Measurements from ENCODE around the gene EXOC4.

The EXOC4 gene

GRCh38 chr7:133696056-133696455, 443.2 kb downstream of the EXOC4 start:
- DNase-seq (ENCODE audit: extremely low read depth in 1 of 2, low read depth in 1 of 2), result no peak

DNA sequence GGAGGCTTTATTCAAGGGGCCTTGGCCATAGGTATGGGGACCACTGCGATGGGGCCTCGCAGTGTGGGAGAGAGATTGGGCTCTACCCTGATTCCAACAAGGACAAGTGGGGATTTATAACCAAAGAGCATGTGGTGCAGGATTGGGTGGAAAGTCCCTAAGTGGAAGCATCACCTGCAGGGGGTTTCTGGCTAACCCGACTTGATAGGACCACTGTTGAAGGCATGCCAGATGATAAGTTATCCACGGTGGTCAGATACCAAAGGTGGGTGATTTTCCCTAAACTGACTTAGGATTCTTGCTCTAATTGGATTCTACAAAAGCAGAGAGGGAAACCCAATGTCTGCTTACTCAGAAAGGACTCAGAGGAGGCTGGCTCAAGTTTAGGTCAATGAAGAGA, 444.7 kb downstream of the EXOC4 start:
- DNase-seq (ENCODE audit: extremely low read depth in 1 of 2, low read depth in 1 of 2), result no peak

GRCh38 chr7:133698127-133698526, 445.2 kb downstream of the EXOC4 start:
- no peak for DNase-seq (ENCODE audit: extremely low read depth in 1 of 2, low read depth in 1 of 2)

DNA sequence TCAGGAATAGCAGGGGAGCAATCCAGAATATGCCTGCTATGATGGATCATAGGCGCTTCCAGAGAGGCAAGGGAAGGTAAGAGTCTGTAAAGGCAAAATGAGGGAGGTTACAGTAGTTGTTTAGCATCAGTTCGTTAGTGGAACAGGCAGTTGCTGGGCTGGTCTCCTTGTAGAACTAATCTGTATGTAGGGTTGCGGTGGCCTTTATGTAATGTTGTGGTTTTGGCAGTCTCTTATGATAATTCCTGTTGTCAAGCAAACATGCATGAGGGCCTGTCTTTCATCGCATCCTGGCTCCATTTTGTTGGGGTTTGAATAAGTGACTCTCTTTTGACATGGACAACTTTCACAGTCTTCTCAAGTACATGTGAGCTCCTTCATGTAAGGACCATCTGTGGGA, 446.5 kb downstream of the EXOC4 start:
- DNase-seq (ENCODE audit: extremely low read depth in 1 of 2, low read depth in 1 of 2), result no peak

DNA sequence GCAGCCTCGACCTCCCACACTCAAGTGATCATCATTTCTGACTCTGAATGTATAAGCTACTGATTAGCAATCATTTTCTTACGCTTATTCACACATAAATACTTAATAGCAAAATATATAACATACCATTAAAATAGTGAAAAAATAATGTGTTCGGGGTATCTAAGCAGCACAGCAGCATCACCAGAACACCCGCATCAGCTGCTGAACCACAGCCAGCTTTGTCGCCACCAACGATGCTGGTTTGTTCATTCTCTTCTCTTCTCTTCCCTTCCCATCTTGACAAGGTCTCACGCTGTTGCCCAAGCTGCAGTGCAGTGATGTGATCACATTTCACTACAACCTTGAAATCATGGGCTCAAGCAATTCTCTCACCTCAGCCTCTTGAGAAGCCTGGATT, 449.2 kb downstream of the EXOC4 start:
- DNase-seq (ENCODE audit: extremely low read depth in 1 of 2, low read depth in 1 of 2), result no peak

- DNase-seq (ENCODE audit: extremely low read depth in 1 of 2, low read depth in 1 of 2), result no peak
Observed at GRCh38 chr7:133702960-133703359, 450.1 kb downstream of the EXOC4 start.

DNA sequence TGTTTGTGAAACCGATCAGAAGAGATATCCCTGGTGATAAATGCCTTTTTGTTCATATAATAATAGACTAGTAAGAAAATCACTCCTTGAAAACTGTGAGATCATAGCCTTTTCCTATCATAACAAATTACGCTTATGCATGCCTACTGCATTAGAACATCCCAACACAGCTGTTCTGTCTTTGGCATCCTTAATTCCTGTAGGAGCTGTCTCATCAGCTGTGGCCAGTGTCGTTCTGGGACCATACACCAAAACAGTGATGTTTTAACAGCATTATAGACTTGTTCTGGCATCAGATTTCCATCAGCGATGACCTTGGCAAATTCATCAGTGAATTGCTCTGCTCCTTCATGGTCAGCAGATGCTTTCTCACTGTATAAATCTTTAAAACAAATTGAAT, 450.7 kb downstream of the EXOC4 start:
- DNase-seq (ENCODE audit: extremely low read depth in 1 of 2, low read depth in 1 of 2), result no peak

- no peak for DNase-seq (ENCODE audit: extremely low read depth in 1 of 2, low read depth in 1 of 2)
Observed at GRCh38 chr7:133704453-133704852, 451.6 kb downstream of the EXOC4 start.

DNA sequence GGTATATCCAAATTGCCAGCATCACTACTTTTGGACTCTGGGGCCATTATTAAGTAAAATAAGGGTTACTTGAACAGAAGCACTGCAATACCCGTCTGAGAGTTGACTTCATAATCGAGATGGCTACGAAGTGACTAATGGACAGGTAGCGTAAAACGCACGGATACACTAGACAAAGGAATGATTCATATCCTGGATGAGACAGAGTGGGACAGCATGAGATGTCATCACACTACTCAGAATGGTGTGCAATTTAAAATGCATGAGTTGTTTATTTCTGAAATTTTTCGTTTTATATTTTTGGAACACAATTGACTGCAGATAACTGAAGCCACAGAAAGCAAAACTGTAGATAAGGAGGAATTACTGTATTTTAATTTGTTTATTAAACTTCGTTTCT, 452.7 kb downstream of the EXOC4 start:
- no peak for DNase-seq (ENCODE audit: extremely low read depth in 1 of 2, low read depth in 1 of 2)

DNA sequence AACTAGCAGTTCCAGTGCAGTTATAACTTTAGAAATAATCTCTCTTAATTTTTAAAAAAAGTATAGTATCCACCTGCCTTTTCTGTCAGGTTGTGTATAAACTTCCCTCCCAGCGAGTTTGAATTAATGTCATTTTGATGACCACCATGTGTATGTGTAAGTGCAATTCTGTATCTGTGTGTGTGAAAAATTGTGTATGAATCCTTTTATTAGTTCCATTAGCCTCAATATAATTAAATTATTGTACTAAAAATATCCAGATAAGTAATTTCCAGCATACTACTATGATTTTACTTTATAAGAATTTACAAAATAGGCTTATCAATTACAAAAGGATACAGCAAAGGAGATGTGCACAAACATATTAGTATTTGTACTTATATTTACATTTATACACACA, 453.1 kb downstream of the EXOC4 start:
- DNase-seq (ENCODE audit: extremely low read depth in 1 of 2, low read depth in 1 of 2), result no peak

DNA sequence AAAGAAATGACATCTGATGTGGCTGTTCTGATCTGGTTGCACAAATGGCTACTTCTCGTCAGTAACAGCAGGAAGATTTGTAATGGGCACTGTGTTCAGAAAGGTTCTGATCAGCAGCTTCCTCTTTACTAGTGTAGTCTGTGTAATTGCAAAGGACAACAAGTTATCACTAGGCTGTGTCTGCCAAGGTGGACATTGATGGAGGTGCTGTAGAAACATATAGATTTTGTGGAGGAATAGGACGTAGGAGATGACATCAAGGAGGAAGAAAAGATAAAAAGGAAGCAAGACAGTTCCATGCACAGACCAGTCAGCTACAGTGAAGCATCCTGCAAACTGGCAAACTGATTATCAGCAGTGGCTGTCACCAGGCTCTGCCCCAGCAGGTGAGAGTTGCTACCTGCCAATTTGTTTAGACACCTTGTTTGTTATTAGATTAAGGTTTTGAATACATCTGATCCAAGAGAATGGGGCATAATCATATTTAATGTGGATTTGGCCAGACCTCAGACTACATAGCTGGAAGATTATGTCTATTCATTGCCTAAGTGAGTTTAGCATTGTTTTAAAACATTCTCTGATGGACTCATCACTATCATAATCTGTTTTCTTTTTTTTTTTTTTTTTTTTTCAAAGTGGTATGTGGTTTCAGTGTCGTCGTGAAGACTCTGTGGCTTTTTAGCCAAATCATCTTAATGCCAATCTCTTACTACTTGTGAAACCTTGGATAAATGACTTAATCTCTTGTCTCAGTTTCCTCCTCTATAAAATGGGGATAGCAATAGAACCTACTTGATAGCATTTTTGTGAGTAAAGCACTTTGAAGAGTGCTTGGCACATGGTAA, 456.4 kb downstream of the EXOC4 start:
- no peak for DNase-seq (ENCODE audit: extremely low read depth in 1 of 2, low read depth in 1 of 2)

DNA sequence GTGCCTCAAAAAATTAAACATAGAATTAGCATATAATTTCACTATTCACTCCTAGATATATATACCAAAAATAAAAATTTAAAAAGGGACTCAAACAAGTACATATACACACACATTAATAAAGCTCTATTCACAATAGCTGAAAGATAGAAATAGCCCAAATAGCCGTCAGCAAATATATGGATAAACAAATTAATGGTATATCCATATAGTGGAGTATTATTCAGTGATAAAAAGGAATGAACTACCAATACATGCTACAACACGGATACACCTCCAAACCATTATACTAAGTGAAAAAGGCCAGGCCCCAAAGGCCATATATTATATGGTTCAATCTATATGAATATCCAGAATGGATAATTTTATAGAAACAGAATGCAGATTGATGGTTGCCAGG, 459.7 kb downstream of the EXOC4 start:
- no peak for DNase-seq (ENCODE audit: extremely low read depth in 1 of 2, low read depth in 1 of 2)

DNA sequence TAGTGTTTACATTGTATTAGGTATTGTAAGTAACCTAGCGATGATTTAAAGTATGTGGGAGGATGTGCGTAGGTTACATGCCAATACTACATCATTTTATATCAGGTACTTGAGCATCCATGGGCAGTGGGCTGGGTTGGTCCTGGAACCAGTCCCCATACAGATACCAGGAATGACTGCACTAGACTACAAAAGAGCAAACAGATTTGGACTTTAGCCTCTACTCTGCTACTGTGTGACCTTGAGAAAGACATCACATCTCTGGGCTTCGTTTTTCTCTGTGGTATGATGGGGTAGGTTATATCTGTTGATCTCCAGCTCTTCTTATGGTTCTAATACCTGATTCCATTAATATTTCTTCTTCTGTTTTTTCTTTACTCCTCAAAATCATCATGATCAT, 461.8 kb downstream of the EXOC4 start:
- no peak for DNase-seq (ENCODE audit: extremely low read depth in 1 of 2, low read depth in 1 of 2)

- no peak for DNase-seq (ENCODE audit: extremely low read depth in 1 of 2, low read depth in 1 of 2)
Observed at GRCh38 chr7:133718131-133718530, 465.3 kb downstream of the EXOC4 start.

DNA sequence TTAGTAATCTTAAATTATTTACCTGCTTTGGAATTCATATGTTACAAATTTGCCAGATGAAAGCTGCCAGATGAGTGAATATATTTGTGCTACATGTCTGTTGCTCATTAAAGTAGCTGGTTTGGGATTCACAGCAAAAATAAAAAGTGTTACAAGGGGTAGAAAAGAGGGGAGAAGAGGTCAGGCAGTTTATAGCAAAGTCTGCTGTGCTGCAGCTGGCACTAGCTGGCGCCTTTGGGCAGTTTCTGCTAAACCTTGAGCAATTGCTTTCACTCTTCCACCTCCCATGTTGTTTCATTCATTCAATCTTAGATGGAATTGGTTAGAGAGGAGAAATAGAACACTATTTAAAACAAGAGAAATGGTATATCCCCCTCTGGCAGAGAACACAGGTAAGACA, 470.2 kb downstream of the EXOC4 start:
- DNase-seq (ENCODE audit: extremely low read depth in 1 of 2, low read depth in 1 of 2), result no peak

GRCh38 chr7:133724148-133724547, 471.3 kb downstream of the EXOC4 start:
- no peak for DNase-seq (ENCODE audit: extremely low read depth in 1 of 2, low read depth in 1 of 2)

- DNase-seq (ENCODE audit: extremely low read depth in 1 of 2, low read depth in 1 of 2), result no peak
Observed at GRCh38 chr7:133724694-133725093, 471.8 kb downstream of the EXOC4 start.

- DNase-seq (ENCODE audit: extremely low read depth in 1 of 2, low read depth in 1 of 2), result no peak
Observed at GRCh38 chr7:133727476-133728214, 474.8 kb downstream of the EXOC4 start.

DNA sequence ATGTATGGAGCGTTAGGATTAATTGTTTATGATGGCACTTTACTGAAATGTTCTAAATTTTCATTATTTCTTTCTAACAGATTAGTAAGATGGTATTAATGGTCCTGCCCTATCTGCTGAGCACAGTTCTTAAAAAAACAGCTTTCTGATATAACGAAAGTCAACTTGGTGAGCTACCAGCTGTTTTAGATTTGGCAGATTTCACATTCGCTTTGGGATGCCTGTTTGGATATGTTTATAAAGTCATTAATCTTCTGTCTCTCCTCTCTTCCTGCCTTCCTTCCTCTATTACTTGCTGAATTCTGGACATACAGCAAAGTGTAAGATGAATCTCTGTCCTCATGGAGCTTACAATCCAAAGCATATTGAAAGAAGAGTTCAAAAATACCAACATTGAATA, 477.5 kb downstream of the EXOC4 start:
- DNase-seq (ENCODE audit: extremely low read depth in 1 of 2, low read depth in 1 of 2), result no peak

GRCh38 chr7:133733401-133733800, 480.5 kb downstream of the EXOC4 start:
- DNase-seq (ENCODE audit: extremely low read depth in 1 of 2, low read depth in 1 of 2), result no peak

- no peak for DNase-seq (ENCODE audit: extremely low read depth in 1 of 2, low read depth in 1 of 2)
Observed at GRCh38 chr7:133735222-133735621, 482.3 kb downstream of the EXOC4 start.

- DNase-seq (ENCODE audit: extremely low read depth in 1 of 2, low read depth in 1 of 2), result no peak
Observed at GRCh38 chr7:133739817-133740216, 486.9 kb downstream of the EXOC4 start.
